Measurements from ENCODE around the gene NAA35. TPM values are rescaled to one million over a fixed set of nuclear protein-coding genes. Genes with fewer than 3 reads are reported as not detected.
"Not testable (repeated sequence)": the region's sequence is repeated elsewhere in the genome, so short reads cannot be mapped to it uniquely, and the experiment has no call there.

The NAA35 gene
- total RNA-seq, 1 donor: 25.9 TPM

DNA sequence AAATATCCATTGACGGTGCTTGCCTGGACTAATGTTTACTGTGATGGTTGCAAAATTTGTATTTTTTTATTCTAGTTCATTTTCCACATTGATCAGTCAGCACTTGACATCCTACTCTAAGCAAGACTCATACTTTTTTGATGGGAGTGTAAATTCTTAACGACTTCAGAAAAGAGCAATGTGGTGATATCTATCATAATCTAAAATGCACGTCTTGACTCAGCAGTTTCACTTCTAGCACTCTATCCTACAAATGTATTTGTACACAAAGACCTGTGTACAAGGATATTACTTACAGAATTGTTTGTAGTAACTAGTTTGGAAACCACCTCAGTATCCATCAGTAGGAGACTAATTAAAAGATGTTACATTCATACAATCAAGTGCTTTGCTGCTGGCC lies 24.0 kb downstream of the NAA35 start:
- H3K4me3 ChIP-seq (ENCODE audit: low read depth, low read length): no peak overlapping the region
- TF ChIP-seq, protein P1, sequence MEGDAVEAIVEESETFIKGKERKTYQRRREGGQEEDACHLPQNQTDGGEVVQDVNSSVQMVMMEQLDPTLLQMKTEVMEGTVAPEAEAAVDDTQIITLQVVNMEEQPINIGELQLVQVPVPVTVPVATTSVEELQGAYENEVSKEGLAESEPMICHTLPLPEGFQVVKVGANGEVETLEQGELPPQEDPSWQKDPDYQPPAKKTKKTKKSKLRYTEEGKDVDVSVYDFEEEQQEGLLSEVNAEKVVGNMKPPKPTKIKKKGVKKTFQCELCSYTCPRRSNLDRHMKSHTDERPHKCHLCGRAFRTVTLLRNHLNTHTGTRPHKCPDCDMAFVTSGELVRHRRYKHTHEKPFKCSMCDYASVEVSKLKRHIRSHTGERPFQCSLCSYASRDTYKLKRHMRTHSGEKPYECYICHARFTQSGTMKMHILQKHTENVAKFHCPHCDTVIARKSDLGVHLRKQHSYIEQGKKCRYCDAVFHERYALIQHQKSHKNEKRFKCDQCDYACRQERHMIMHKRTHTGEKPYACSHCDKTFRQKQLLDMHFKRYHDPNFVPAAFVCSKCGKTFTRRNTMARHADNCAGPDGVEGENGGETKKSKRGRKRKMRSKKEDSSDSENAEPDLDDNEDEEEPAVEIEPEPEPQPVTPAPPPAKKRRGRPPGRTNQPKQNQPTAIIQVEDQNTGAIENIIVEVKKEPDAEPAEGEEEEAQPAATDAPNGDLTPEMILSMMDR (IDR thresholded peaks at IDR 0.05; ENCODE audit: insufficient read depth, low read length): no peak
- no peak for DNase-seq (ENCODE audit: low read depth)

DNA sequence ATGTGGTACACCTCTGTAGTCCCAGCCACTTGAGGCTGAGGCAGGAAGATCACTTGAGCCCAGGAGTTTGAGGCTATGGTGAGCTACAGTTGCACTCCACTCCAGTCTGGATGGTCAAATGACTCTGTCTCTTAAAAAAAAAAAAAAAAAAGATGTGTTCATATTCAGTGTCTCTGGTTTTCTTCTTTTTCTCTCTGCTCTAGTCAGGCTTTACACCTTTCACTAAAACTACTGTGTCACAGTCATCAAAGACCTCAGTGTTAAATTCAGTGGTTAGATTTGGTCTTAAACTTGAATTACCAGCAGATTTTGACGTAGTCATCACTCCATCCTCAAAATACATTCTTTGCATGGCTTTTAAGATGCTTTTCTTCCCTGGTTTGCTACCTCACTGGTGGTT lies 28.8 kb downstream of the NAA35 start:
- TF ChIP-seq, protein P1 (IDR thresholded peaks at IDR 0.05; ENCODE audit: insufficient read depth, low read length): no peak
- H3K4me3 ChIP-seq (ENCODE audit: low read depth, low read length): no peak overlapping the region
- no peak for DNase-seq (ENCODE audit: low read depth)

DNA sequence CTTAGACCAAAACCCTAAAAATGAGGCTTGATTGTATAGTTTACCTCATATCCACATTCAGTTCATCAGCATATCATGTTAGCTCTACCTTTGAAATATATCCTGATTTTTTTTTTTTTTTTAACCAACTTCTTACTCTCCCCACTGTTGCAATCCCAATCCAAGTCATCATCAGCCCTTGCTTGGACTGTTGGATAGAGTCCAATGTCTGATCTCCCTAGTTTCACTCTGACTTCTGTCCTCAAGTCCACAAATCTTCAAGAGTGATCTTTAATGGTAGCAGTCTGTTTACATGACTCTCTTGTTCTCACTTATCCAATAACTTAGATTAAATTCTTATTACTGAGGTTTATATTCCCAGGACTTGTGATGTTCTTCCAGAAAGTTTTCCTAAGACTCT lies 30.8 kb downstream of the NAA35 start:
- H3K4me3 ChIP-seq (ENCODE audit: low read depth, low read length): no peak overlapping the region
- TF ChIP-seq, protein P1 (IDR thresholded peaks at IDR 0.05; ENCODE audit: insufficient read depth, low read length): no peak
- DNase-seq (ENCODE audit: low read depth): peak; percentile 5

DNA sequence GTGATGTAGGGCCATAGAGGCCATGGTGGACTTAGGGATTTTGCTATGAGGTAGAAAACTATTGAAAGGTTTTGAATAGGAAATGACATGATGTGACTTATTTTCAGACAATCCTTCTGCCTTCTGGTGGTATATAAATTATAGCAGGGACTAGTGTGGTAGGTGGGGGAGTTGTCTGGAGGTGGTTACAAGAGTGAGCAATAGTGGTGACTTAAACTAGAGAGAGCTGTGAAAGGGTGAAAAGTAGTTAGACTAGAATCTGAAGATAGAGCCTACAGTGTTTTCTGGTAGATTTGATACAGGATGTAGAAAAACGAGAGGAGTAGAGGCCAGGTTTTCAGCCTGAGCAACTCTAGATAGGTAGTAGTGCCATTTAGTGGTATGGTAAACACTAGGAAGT lies 32.3 kb downstream of the NAA35 start:
- no peak for DNase-seq (ENCODE audit: low read depth)
- TF ChIP-seq, protein P1 (IDR thresholded peaks at IDR 0.05; ENCODE audit: insufficient read depth, low read length): no peak
- no peak overlapping the region for H3K4me3 ChIP-seq (ENCODE audit: low read depth, low read length)

DNA sequence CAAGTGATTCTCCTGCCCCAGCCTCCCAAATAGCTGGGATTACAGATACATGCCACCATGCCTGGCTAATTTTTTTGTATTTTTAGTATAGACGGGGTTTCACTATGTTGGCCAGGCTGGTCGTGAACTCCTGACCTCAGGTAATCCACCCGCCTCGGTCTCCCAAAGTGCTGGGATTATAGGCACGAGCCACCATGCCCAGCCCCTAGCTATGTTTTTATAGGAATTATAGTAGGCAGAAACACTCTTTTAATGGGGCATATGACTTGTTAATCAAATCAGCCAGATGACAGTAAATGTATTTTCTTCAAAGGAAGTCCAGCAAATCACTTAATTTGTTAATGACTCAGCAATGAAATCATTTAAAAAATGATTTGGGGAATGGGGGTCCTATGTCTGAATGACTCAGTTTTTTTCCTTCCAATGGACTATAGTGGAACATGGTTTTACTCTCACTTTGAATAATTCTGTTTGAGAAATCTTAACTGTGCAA lies 33.2 kb downstream of the NAA35 start:
- DNase-seq (ENCODE audit: low read depth); H3K4me3 ChIP-seq (ENCODE audit: low read depth, low read length): not testable (repeated sequence)

DNA sequence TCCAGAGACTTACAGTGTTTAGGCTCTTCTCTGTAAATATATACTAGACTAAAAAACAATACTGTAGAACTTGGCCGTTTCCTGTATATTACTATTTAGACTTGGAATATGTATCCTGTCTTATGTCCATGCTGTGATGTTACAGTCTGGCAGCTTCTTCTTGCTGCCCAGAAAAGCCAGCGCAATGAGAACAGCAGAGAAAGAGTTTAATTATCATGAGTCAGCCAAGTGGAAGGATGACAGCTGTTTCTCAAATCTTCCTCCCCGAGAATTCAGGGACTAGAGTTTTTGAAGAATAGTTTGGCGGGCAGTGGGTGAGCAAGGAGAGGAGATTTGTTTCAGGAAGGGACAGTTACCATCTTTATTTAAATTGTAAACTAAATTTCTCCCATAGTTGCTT lies 37.5 kb downstream of the NAA35 start:
- no peak overlapping the region for H3K4me3 ChIP-seq (ENCODE audit: low read depth, low read length)
- TF ChIP-seq, protein P1 (IDR thresholded peaks at IDR 0.05; ENCODE audit: insufficient read depth, low read length): no peak
- no peak for DNase-seq (ENCODE audit: low read depth)

DNA sequence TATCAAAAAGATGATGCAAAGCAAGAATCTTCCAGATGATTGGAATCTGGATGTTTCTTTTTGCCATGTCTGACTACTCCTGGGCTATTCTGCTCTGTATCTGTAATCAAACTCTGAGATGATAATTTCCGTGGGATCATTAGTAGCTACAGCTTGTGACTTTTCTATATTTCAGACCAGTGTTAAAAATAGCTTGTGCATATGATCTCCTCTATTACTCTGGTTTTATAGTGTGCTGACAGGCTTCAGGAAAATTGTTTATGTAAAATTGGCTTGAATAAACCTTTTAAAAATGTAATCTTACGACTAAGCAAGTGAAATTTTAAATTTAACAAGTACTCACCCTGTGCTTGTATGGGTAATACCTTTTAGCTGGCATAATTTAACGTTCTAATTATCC lies 40.4 kb downstream of the NAA35 start:
- no peak overlapping the region for H3K4me3 ChIP-seq (ENCODE audit: low read depth, low read length)
- TF ChIP-seq, protein P1 (IDR thresholded peaks at IDR 0.05; ENCODE audit: insufficient read depth, low read length): no peak
- no peak for DNase-seq (ENCODE audit: low read depth)
